HG02840 (cell line): Measurements from ENCODE around the gene CLDND2.

Experiments
- ATAC-seq: cut with Tn5 transposase; IDR thresholded peaks from one replicate; pipeline ENCODE4 v1.9.1; 2021; ENCODE audit warnings: mild to moderate bottlenecking, moderate library complexity, moderate number of reproducible peaks; ENCODE audit not compliant: unreplicated experiment, low FRiP score

The CLDND2 gene

DNA sequence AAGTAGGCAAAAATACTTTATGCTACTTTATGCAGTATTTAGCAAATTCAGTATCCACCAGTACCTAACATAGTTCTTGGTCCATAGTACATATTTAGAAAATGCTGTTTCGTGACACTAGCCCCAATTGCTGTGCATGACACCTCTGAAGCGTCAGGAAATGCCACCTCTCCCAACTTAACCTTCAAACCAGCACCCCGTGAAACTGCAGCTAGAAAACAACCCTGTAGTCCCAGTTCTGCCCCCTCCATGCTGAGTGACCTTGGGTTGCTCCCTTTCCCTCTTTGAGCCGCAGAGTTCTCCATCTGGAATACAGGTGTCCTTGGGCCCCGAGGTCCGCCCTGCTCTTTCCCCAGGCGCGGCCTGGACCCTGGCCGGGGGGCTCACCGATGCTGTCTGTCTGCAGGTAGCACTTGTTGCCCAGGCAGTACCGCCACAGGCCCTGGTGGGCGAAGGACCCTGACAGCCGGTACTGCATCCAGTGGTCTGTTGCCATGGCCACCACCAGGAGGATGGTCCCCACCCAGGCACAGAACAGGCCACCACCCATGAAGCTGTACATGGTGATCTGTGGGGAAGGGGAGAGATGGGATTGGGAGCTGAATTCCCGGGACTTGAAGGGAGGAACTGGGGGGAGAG, 18.2 kb upstream of the CLDND2 start:
- ATAC-seq, result no peak

DNA sequence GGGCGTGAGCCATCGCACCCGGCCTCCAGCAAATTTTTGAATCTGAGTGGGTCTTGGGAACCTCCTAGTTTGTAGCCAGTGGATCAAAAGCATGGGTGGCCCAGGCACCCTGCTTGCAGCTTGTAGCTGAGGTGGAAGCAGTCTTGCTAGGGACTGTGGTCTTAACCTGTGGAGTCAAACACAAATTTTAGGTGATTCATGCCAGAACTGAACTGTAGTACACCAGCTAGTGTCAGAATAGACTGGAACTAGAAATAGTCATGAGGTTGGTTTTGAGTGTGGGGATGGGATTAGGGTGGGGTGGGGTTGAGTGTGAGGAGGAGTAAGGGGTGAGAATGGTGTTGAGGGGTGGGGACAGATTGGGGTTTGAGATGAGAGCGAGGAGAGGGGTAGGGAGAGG, 13.2 kb upstream of the CLDND2 start:
- no peak for ATAC-seq

DNA sequence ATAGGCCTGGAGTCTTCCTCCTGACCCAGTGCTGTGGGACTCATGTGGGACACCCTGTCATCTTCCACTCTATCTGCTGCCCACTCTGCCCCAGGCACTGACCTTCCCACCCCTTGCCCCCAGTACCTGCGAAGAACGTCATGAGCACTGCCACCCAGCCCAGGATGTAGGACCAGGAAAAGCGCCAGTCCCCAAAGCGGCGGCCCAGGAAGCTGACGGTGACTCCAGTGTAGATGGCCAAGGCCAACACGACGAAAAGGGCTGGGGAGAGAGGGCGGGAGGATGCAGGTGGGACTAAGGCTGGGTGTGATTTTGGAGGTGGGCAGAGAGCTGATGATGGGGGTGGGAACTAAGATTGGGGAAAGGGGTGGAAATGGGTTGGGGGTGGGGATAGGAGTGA, 11.6 kb upstream of the CLDND2 start:
- no peak for ATAC-seq

DNA sequence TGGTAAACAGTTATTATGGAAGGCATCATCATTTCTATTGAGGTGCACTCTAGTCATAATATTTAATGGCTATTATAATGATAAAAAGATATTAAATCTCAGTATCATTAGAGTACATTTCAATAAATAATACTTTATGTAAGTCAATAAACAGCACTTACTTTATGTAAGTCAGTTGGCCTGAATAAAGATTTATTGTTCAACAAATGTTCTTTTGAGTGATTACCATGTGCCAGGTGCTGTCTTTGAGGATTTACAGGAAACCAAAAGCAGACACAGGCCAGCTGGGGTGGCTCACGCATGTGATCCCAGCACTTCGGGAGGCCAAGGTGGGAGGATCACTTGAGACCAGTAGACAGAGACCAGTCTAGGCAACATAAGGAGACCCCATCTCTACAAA, 8.6 kb upstream of the CLDND2 start:
- no peak for ATAC-seq

DNA sequence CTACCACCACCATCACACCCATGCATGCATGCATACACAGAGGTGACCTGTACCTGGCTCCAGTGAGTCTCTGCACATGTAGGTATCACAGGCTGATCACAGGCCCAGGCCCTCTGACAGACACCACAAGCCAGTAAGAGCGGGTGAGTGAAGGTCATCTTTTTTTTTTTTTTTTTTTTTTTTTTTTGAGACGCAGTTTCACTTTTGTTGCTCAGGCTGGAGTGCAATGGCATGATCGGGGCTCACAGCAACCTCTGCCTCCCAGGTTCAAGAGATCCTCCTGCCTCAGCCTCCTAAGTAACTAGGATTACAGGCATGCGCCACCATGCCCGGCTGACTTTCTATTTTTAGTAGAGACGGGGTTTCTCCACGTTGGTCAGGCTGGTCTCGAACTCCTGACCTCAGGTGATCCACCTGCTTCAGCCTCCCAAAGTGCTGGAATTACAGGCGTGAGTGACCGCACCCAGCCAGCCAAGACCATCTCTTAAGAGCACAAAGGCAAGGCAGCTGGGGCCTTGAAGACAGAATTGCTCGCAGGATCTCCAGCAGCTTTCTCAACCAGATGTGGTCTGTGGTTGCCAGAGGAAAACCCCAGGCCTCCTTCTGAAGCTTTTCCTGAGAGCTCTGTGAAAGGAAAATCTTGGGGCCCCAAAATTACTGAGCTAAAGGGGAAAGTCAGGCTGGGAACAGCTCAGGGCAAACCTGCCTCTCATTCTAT, 6.9 kb upstream of the CLDND2 start:
- ATAC-seq, result no peak

DNA sequence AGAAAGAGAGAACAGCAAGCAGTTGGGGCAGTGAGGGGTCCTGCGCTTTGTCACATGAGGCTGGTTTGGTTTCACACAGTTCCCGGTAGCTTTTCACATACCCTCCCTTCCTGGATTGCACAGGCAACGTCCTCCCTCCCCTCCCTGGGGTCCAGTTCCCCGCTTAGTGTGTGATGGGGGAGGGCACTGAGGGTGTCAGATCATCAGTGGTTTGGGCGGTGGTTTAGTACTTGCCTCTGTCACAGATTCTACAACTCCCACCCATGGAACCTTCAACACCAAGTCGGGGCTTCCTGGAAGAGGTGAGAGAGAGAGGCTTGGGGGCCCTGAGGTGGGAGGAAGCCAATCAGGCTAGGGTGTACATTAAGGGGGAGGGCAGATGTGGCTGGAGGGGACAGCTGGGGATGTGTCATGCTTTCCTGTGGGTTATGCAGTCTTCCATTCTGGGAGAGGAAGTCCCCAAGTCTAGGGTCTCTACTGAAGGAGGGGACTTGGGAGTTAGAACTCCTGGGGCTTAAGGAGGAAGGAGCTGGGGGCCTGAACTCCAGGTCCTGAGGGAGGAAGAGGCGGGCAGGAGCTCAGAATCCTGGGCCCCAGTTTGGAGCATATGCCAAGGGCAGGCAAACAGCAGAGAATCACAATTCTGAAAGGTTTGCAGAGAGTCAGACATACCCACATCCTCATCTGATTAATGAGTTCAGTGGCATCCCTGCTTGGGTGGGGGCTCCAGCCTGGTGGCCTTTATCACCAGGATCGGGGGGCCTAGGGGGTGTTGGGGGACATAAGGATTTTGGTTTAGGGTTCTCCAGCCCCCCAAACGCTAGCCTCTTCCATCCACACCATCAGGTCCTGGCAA, 4.1 kb upstream of the CLDND2 start, which contains the start of gene NKG7:
TSS of gene NKG7 (minus strand) at position 6 of the 856 bp plus-strand sequence. CDS start 119 bp downstream, outside the sequence.
- ATAC-seq, result no peak

DNA sequence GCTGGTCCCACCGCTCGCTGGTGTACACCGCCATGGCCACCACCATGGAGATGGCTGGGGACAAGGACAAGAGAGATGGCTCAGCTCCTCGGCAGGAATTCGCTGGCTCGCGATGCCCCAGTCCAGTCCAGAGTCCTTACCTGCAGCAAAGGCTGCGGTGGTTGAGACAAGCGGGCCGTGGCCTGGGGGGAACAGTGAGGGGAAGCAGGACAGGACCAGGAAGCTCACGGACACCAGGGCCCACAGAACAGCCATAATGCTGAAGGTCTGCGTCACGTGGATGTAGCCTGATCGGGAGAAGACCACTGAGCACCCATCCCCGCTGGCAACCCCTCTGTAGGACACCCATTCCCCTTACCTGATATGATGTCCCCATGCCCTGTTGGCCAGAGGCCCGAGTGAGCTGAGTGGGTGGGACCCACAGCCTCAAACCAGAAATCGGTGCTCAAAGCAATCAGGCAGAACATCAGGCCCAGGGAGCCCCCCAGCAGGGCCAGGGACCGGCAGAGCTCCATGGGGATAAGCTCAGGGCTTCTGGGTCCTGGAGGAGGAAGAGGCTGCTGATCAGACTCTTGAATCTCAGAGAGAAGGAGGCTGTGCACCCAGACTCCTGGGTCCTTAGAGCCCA, 3.3 kb upstream of the CLDND2 start:
- no peak for ATAC-seq

DNA sequence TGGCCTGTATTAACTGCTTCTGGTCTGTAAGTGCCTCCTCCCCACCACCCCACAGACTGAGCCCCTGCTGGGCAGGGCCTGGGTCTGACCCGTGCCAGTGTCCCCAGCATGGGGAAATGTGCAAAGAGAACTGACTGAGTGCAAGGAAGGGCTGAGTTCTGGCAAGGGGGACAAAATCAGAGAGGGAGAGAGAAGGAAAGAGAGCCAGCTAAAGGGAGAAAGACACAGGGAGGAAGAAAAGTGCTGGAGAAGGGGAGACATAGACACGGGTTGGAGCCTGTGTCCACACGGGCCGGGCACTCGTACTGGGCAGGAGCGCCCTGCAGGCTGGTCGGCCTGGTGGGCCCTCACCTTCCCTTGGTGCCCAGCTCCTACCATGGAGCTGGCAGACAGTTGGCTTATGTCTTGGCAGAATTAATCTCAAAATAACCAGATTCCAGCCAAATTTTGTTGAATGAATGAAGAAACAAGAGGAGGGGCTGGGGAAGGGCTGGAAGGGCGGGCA, 2.4 kb upstream of the CLDND2 start:
- no peak for ATAC-seq

DNA sequence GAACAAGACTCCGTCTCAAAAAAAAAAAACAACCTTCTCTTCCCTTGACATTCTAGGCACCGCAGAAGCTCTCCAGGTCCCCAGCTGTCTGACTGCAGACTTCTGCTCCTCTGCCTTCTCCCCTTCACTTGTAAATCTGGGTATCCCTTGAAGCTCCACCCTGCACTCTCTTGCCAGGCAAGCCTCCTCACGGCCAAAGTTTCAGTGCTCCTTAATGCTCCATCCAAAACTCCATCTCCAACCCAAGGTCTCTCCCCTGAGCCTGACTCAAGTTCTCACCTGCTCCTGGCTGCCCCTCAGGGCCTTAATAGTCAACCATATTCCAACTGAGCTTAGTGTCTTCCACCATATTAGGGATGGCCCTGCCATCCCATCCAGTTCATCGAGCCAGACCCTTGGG, 1.4 kb upstream of the CLDND2 start:
- no peak for ATAC-seq

DNA sequence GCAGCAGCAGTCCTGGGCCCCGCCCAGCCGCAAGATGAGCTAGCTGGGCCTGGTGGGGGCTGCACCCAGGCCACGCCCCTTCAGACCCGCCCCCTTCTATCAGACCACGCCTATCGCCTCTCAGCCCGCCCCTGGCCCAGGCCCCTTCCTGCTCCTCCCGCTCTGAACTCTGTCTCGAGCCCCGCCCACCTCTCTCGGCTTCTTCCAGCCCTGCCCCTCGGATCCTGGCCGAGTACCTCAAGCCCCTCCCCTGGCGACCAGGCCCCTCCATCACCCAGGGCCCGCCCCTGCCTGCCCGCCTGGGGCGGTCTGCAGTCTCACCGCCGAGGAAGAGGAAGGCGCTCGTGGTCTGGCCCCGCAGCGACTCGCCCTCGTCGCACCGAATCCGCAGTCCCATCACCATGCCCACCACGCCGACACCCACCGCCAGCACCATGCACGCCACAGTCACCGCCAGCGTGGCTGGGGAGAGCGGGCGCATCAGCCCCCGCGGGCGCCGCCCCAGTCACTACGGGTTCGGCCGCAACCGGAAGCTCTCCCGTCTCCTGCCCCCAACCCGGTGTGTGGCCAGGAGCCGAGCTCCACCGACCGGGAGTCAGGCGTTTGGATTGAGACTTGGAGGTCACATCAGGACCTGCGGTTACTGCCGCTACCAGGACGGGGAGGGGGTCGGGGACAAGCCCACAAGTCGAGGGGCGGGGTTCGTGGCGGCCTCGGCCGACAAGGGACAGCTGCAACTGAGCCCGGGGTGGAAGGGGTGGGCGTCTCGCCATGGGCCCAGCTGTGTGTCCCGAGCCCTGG, 1.0 kb downstream of the CLDND2 start:
- ATAC-seq, result peak; percentile 62

DNA sequence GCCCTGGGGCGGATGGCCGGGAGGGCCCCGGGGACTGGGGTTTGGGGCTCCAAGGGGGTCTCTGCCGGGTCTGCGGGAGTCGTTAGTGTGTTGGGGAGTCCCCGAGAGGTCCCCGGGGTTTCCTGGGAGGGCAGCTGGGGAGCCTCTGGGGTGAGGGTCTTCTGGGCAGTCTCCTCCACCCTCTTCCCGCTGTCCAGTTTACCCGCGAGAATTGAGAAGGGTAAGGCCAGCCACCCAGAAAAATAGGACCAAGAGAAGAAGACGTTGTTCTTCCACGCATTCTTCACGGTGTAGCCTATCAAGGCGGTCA, 1.6 kb downstream of the CLDND2 start:
- no peak for ATAC-seq

DNA sequence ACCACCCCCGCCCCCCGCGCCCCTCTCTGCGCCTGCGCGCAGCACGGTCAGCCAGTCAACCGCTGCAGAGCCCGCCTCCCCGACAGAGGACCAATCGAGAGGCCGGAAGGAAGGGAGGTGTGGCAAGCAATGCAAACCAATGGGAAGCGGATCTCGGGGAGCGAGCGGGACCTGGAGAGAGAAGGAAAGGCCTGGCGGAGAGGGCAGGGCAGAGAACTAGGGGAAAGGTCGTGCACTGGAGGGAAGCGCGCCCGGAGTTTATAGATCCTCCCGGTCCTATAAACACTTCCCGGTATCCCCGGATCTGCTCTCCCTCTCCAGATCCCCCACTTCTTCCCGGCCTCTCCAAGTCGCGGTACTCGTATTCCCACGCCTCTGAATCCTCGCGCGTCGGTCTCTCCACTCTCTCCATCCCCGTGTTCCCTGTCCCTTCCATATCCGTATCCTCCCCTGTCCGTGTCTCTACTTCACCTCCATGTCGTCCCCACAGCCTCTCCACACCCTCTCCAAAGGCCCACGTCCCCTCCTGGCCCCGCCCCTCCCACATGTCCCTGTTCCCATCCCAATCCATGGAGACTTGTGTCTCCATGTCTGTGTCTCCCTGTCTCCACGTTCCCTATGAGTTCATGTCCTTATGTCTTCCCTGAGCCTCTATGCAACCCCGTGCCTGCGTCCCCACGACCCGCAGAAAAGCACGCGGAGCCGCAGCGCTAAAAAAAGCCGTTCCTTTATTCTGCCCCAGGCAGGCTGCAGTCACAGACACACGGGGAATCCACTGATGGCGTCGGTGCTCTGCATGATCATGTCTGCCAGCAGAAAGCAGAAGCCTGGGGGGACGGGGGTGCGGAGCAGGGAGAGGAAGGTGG, 2.2 kb downstream of the CLDND2 start:
- peak; percentile 58 for ATAC-seq

DNA sequence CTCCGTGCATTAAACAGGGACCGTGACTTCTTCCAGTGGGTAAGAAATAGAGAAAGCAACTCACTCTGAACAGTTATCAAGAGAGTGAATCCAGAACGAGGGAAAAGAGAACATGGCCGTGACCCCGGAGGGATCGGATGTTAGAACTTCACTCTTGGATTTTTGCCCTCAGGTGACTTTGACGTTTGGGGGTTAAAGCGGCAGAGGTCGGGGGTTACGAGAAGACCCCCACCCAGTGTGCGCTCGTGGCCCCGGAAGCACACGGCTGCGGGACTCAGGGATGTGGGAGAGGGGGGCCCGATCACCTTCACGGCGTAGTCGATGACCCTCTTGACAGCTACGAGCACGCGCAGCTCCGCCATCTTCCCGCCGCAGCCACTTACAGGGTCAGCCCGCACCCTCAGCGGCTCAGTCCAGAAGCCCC, 2.8 kb downstream of the CLDND2 start, which contains the start of gene ETFB:
TSS of gene ETFB (minus strand) at position 424 of the 424 bp plus-strand sequence. CDS start at position 362, 62 bp downstream.
- no peak for ATAC-seq

DNA sequence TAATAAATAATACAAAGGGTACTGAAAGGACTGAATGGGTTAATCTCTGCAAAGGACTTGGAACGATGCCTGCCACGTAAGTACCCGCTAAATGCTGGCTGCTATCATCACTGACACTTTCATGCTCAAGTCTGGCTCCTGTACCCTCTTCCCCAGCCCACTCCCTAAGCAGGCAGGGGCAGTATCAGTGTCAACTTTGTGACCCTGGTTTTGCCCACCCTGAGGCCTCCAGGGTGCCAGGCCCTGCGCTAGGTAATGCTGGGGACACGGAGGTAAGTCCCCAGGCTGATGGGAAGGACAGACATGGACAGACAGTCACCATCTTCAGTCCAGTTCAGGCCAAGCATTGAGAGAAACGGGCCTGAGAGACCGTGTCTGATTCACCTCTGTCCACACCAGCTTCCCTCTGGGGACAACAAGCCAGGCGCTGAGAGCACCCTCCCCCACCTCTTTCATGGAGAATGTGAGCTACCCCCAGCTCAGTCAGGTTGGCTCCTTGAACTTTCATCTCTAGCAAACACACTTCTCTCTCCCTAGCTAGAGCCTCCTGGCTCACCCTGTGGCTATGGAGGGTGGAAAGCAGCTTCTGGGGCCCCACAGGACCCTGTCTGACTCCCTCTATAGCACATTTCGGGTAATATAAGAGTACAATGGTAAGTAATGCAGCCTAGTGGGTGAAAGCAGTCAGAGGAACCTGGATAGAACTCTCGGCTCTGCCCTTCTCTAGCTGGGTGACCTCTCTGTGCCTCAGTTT, 3.4 kb downstream of the CLDND2 start:
- no peak for ATAC-seq

DNA sequence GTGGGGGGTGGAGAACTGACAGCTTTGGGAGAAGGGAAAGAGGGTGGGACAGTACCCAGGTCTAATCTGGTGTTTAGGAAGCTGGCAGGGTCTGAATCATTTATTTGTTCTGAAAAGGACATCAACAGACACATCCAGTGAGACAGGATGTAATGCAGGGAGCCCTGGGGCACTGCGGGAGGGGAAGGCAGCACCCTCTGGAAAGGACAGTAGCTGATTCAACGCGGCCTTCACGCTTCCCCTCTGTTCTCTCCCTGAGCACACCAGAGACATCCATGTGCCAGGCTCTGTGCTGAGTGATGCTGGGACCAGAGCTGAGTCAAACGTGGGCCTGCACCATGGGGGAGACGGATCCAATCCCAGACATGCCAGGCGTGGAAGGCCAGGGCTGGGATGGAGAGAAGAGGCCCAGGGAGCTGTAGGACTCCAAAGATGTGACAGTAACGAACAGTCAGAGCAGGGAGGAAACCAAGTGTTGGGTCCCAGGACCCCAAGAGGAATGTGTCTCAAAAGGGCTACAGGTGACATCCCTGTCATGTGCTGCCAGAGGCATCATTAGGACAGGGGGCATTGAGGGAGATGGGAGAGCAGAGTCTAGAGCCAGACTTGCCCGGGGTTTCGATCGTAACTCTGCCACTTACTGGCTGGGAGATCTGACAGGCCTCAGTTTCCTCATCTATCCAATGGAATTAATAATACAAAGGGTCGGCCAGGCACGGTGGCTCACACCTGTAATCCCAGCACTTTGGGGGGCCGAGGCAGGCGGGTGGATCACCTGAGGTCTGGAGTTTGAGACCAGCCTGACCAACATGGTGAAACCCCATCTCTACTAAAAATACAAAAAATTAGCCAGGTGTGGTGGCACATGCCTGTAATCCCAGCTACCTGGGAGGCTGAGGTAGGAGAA, 4.3 kb downstream of the CLDND2 start:
- ATAC-seq, result no peak

DNA sequence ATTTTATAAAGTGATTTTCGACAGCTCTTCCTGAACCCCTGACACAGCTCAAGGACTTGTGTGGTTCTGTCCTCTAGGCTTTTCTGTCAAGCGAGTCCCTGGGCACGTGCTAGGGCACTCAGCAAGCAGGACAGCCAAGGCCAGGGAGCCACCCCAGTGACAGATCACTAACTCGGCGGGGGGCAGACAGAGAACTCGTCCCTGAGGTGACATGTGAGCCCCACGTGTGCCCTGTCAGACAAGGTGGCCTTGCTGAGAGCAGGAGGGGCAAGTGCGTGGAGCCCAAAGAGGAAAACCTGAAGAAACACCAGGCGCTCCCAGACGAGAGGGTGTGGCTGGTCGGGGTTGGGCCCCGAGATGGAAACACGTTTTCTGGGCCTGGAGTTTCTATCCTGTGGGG, 7.6 kb downstream of the CLDND2 start:
- ATAC-seq, result no peak

DNA sequence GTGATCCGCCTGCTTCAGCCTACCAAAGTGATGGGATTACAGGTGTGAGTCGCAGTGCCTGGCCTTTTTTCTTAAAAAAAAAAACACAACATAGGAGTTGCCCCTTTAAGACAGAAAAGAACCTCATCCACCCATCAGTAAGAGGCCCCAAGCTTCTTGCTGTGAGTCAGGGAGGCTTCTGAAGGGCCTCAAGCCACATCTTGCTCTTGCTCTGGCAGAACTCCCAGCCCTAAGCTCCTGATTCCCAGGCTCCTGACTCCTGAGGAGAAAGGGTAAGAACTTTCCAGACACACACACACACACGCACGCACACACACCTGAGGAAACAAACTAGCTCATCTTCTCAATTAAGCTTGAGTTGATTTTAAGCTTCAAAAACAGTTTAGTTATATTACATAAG, 9.5 kb downstream of the CLDND2 start:
- ATAC-seq, result no peak
